ES-I3 (cell line): Measurements from ENCODE around the gene CPT2.

Experiments
- H3K36me3 ChIP-seq: 2 replicates; pipeline ENCODE4 v1.6.1; 2013; ENCODE audit warnings: mild to moderate bottlenecking, low read length, control low read depth, moderate library complexity; ENCODE audit not compliant: insufficient read depth
- H3K4me1 ChIP-seq: 2 replicates; pipeline ENCODE4 v1.6.1; 2013; ENCODE audit warnings: mild to moderate bottlenecking, control low read depth, low read length; ENCODE audit not compliant: insufficient read depth
- H3K9ac ChIP-seq: 2 replicates; pipeline ENCODE4 v1.6.1; 2013; ENCODE audit warnings: low read depth, mild to moderate bottlenecking, low read length, moderate library complexity
- H3K9me3 ChIP-seq: 2 replicates; pipeline ENCODE4 v1.6.1; 2013; ENCODE audit warnings: mild to moderate bottlenecking, low read length, moderate library complexity; ENCODE audit not compliant: control insufficient read depth, insufficient read depth

The CPT2 gene

GRCh38 chr1:53218201-53218600 lies 21.6 kb downstream of the CPT2 start:
- Histone ChIP-seq H3K36me3 (peaks cover 8% of the 10 kb centered on the region), H3K9me3 (no peaks in the 10 kb centered on the region), H3K4me1 (no peaks in the 10 kb centered on the region), H3K9ac (no peak overlapping the region)

GRCh38 chr1:53219711-53220110 lies 23.1 kb downstream of the CPT2 start:
- H3K9me3 ChIP-seq, result no peaks in the 10 kb centered on the region
- H3K9ac ChIP-seq, result peak overlapping the region; percentile 92
- H3K36me3 ChIP-seq, result no peaks in the 10 kb centered on the region
- H3K4me1 ChIP-seq, result no peaks in the 10 kb centered on the region

- H3K9ac ChIP-seq, result peak within 1 kb of the TSS; percentile 92
- no peaks in the 10 kb centered on the region for H3K4me1 ChIP-seq
- no peaks in the 10 kb centered on the region for H3K36me3 ChIP-seq
- no peaks in the 10 kb centered on the region for H3K9me3 ChIP-seq
Observed at GRCh38 chr1:53220171-53220961, 23.7 kb downstream of the CPT2 start, which contains the start of gene CZIB. TSS of gene CZIB (minus strand) at chr1:53220634. CDS start at chr1:53220575, 59 bp downstream.

GRCh38 chr1:53220962-53221286 lies 24.3 kb downstream of the CPT2 start:
- no peaks in the 10 kb centered on the region for H3K4me1 ChIP-seq
- no peaks in the 10 kb centered on the region for H3K36me3 ChIP-seq
- peak overlapping the region; percentile 92 for H3K9ac ChIP-seq
- H3K9me3 ChIP-seq, result no peaks in the 10 kb centered on the region

GRCh38 chr1:53237638-53238037 lies 41.0 kb downstream of the CPT2 start:
- peaks cover 16% of the 10 kb centered on the region for H3K36me3 ChIP-seq
- H3K9ac ChIP-seq, result peak overlapping the region; percentile 90
- H3K4me1 ChIP-seq, result no peaks in the 10 kb centered on the region
- no peaks in the 10 kb centered on the region for H3K9me3 ChIP-seq

- H3K9ac ChIP-seq, result peak within 1 kb of the TSS; percentile 90
- H3K4me1 ChIP-seq, result no peaks in the 10 kb centered on the region
- no peaks in the 10 kb centered on the region for H3K9me3 ChIP-seq
- H3K36me3 ChIP-seq, result peaks cover 14% of the 10 kb centered on the region
Observed at GRCh38 chr1:53238197-53239155, 41.9 kb downstream of the CPT2 start, which contains the start of gene MAGOH. TSS of gene MAGOH (minus strand) at chr1:53238518. CDS start at chr1:53238448, 70 bp downstream.

GRCh38 chr1:53241828-53242227 lies 45.2 kb downstream of the CPT2 start:
- Histone ChIP-seq H3K36me3 (peaks cover 7% of the 10 kb centered on the region), H3K9ac (no peak overlapping the region), H3K9me3 (no peaks in the 10 kb centered on the region), H3K4me1 (no peaks in the 10 kb centered on the region)

- Histone ChIP-seq H3K9ac (no peak overlapping the region), H3K9me3 (no peaks in the 10 kb centered on the region), H3K36me3 (peaks cover 8% of the 10 kb centered on the region), H3K4me1 (no peaks in the 10 kb centered on the region)
Observed at GRCh38 chr1:53242381-53242780, 45.8 kb downstream of the CPT2 start.

GRCh38 chr1:53244141-53244540 lies 47.5 kb downstream of the CPT2 start:
- no peaks in the 10 kb centered on the region for H3K9me3 ChIP-seq
- H3K4me1 ChIP-seq, result no peaks in the 10 kb centered on the region
- H3K9ac ChIP-seq, result no peak overlapping the region
- H3K36me3 ChIP-seq, result peaks cover 19% of the 10 kb centered on the region

GRCh38 chr1:53246261-53247134 lies 49.9 kb downstream of the CPT2 start:
- no peak overlapping the region for H3K9ac ChIP-seq
- peaks cover 26% of the 10 kb centered on the region for H3K36me3 ChIP-seq
- no peaks in the 10 kb centered on the region for H3K4me1 ChIP-seq
- H3K9me3 ChIP-seq, result no peaks in the 10 kb centered on the region

- Histone ChIP-seq H3K9ac (no peak overlapping the region), H3K9me3 (no peaks in the 10 kb centered on the region), H3K4me1 (no peaks in the 10 kb centered on the region), H3K36me3 (peaks cover 27% of the 10 kb centered on the region)
Observed at GRCh38 chr1:53249706-53250105, 53.1 kb downstream of the CPT2 start.

- Histone ChIP-seq H3K9ac (no peak overlapping the region), H3K36me3 (peaks cover 34% of the 10 kb centered on the region), H3K9me3 (no peaks in the 10 kb centered on the region), H3K4me1 (no peaks in the 10 kb centered on the region)
Observed at GRCh38 chr1:53250325-53250724, 53.7 kb downstream of the CPT2 start.

GRCh38 chr1:53254011-53254640 lies 57.5 kb downstream of the CPT2 start:
- Histone ChIP-seq H3K4me1 (no peaks in the 10 kb centered on the region), H3K9me3 (no peaks in the 10 kb centered on the region), H3K9ac (no peak overlapping the region), H3K36me3 (peaks cover 40% of the 10 kb centered on the region)
